ENCODE data around the gene KRT32. TPM values are rescaled to one million over a fixed set of nuclear protein-coding genes. Genes with fewer than 3 reads are reported as not detected.
A peak's percentile ranks its signal among the peaks of the same experiment; 100 is the strongest.

The KRT32 gene
- total RNA-seq, 1 experiment from 2014 or later = not detected

- Histone ChIP-seq H3K27me3 (no peaks in the 10 kb centered on the region), H3K4me3 (no peak overlapping the region), H3K36me3 (no peaks in the 10 kb centered on the region), H3K9me3 (no peaks in the 10 kb centered on the region)
- DNase-seq = peak; percentile 95
These were observed 33.1 kb upstream of the KRT32 start for GRCh38 chr17:41500131-41500911.

GRCh38 chr17:41499714-41500113 lies 32.5 kb upstream of the KRT32 start:
- DNase-seq = no peak
- Histone ChIP-seq H3K9me3 (no peaks in the 10 kb centered on the region), H3K27me3 (no peaks in the 10 kb centered on the region), H3K36me3 (no peaks in the 10 kb centered on the region), H3K4me3 (no peak overlapping the region)

GRCh38 chr17:41498276-41498675 lies 31.1 kb upstream of the KRT32 start:
- H3K9me3 ChIP-seq = no peaks in the 10 kb centered on the region
- H3K4me3 ChIP-seq = no peak overlapping the region
- no peak for DNase-seq
- no peaks in the 10 kb centered on the region for H3K36me3 ChIP-seq
- H3K27me3 ChIP-seq = no peaks in the 10 kb centered on the region

GRCh38 chr17:41496803-41497484 lies 29.8 kb upstream of the KRT32 start:
- Histone ChIP-seq H3K9me3 (no peaks in the 10 kb centered on the region), H3K4me3 (no peak overlapping the region), H3K36me3 (no peaks in the 10 kb centered on the region), H3K27me3 (no peaks in the 10 kb centered on the region)
- DNase-seq = peak; percentile 95

- DNase-seq = peak; percentile 51
- Histone ChIP-seq H3K36me3 (no peaks in the 10 kb centered on the region), H3K9me3 (no peaks in the 10 kb centered on the region), H3K4me3 (no peak overlapping the region), H3K27me3 (no peaks in the 10 kb centered on the region)
These were observed 27.3 kb upstream of the KRT32 start for GRCh38 chr17:41494524-41494923.

GRCh38 chr17:41492771-41493170 lies 25.6 kb upstream of the KRT32 start:
- Histone ChIP-seq H3K9me3 (no peaks in the 10 kb centered on the region), H3K36me3 (no peaks in the 10 kb centered on the region), H3K4me3 (no peak overlapping the region), H3K27me3 (no peaks in the 10 kb centered on the region)
- peak; percentile 41 for DNase-seq

GRCh38 chr17:41492351-41492750 lies 25.2 kb upstream of the KRT32 start:
- no peaks in the 10 kb centered on the region for H3K27me3 ChIP-seq
- no peak for DNase-seq
- H3K36me3 ChIP-seq = no peaks in the 10 kb centered on the region
- no peak overlapping the region for H3K4me3 ChIP-seq
- no peaks in the 10 kb centered on the region for H3K9me3 ChIP-seq

- Histone ChIP-seq H3K4me3 (no peak overlapping the region), H3K36me3 (no peaks in the 10 kb centered on the region), H3K27me3 (no peaks in the 10 kb centered on the region), H3K9me3 (no peaks in the 10 kb centered on the region)
- no peak for DNase-seq
These were observed 24.3 kb upstream of the KRT32 start for GRCh38 chr17:41491476-41491875.

GRCh38 chr17:41490000-41490990 lies 23.1 kb upstream of the KRT32 start:
- DNase-seq = no peak
- no peaks in the 10 kb centered on the region for H3K9me3 ChIP-seq
- H3K27me3 ChIP-seq = no peaks in the 10 kb centered on the region
- no peaks in the 10 kb centered on the region for H3K36me3 ChIP-seq
- no peak overlapping the region for H3K4me3 ChIP-seq

GRCh38 chr17:41489531-41489930 lies 22.3 kb upstream of the KRT32 start, which contains the start of gene KRT36:
TSS of gene KRT36 (minus strand) at chr17:41489910. CDS start at chr17:41489864, 46 bp downstream.
- Histone ChIP-seq H3K9me3 (no peaks in the 10 kb centered on the region), H3K36me3 (no peaks in the 10 kb centered on the region), H3K27me3 (no peaks in the 10 kb centered on the region), H3K4me3 (no peak within 1 kb of the TSS)
- no peak for DNase-seq

- Histone ChIP-seq H3K4me3 (no peak overlapping the region), H3K9me3 (no peaks in the 10 kb centered on the region), H3K27me3 (no peaks in the 10 kb centered on the region), H3K36me3 (no peaks in the 10 kb centered on the region)
- DNase-seq = no peak
These were observed 19.8 kb upstream of the KRT32 start for GRCh38 chr17:41486809-41487530.

- Histone ChIP-seq H3K27me3 (no peaks in the 10 kb centered on the region), H3K9me3 (no peaks in the 10 kb centered on the region), H3K36me3 (no peaks in the 10 kb centered on the region), H3K4me3 (no peak overlapping the region)
- DNase-seq = no peak
These were observed 19.1 kb upstream of the KRT32 start for GRCh38 chr17:41486316-41486715.

- DNase-seq = no peak
- no peaks in the 10 kb centered on the region for H3K9me3 ChIP-seq
- no peaks in the 10 kb centered on the region for H3K27me3 ChIP-seq
- H3K36me3 ChIP-seq = no peaks in the 10 kb centered on the region
- H3K4me3 ChIP-seq = no peak overlapping the region
These were observed 18.0 kb upstream of the KRT32 start for GRCh38 chr17:41484920-41485904.

- no peak for DNase-seq
- no peaks in the 10 kb centered on the region for H3K27me3 ChIP-seq
- H3K9me3 ChIP-seq = no peaks in the 10 kb centered on the region
These were observed 17.0 kb upstream of the KRT32 start for GRCh38 chr17:41483991-41484826.

More at GRCh38 chr17:41483991-41484826, 17.0 kb upstream of the KRT32 start:
- Histone ChIP-seq H3K4me3 (no peak overlapping the region), H3K36me3 (no peaks in the 10 kb centered on the region)
